Prostate gland (tissue), 2 donors: Measurements from ENCODE around the gene POP7.

Experiments used
- CTCF ChIP-seq, 4 experiments: fragments of 200-600 bp in 2 of 4; fragments of 450-650 bp in 2 of 4; sonication (generic) in 2 of 4; IDR thresholded peaks; 1 replicate in 3 of 4; 2 replicates in 1 of 4; pipeline ENCODE4 v1.5.1; 2016 to 2019; ENCODE audit warnings: antibody characterized with exemption in 4 of 4, mild to moderate bottlenecking in 2 of 4, moderate library complexity in 2 of 4
- POLR2A ChIP-seq: fragments of 450-650 bp; IDR thresholded peaks from one replicate; pipeline ENCODE4 v1.6.1; 2016; ENCODE audit warnings: antibody characterized with exemption, mild to moderate bottlenecking

- no peak for TF ChIP-seq POLR2A
- TF ChIP-seq CTCF (IDR thresholded peaks at IDR 0.05) = no peak
These were observed 38.4 kb upstream of the POP7 start for GRCh38 chr7:100667331-100668068.
